CD14-positive monocyte (primary cell): ENCODE measurements around the gene PPP1R10. TPM values are rescaled to one million over a fixed set of nuclear protein-coding genes. Genes with fewer than 3 reads are reported as not detected.

Experiments used
- DNase-seq, 3 donors: peaks; one replicate each; pipeline ENCODE4 v3.0.0-alpha.2; 2011 to 2022
- H2AFZ ChIP-seq: 2 replicates; pipeline ENCODE4 v1.6.0; 2012; ENCODE audit warnings: mild to moderate bottlenecking, low read depth, low read length, inconsistent platforms; ENCODE audit not compliant: insufficient read depth, poor library complexity, severe bottlenecking
- H3K27ac ChIP-seq, 2 donors: 1 replicate in 1 of 2; 2 replicates in 1 of 2; pipeline ENCODE4 v1.5.1; 2012 to 2013; ENCODE audit warnings: low read length in 2 of 2, control low read depth in 1 of 2, inconsistent platforms in 1 of 2, low read depth in 1 of 2, mild to moderate bottlenecking in 1 of 2
- H3K27me3 ChIP-seq, 2 donors: one replicate each; pipeline versions ENCODE4 v1.6.0 to v1.6.1; 2011 to 2013; ENCODE audit warnings: low read length in 2 of 2; ENCODE audit not compliant: control insufficient read depth in 2 of 2, insufficient read depth in 2 of 2
- H3K36me3 ChIP-seq, 2 donors: replicated peaks in 1 of 2; 1 replicate in 1 of 2; 2 replicates in 1 of 2; pipeline versions ENCODE4 v1.5.1 to v1.6.1; 2012 to 2013; ENCODE audit warnings: low read length in 2 of 2, control low read depth in 1 of 2, inconsistent platforms in 1 of 2, mild to moderate bottlenecking in 1 of 2; ENCODE audit not compliant: insufficient read depth in 2 of 2, control insufficient read depth in 1 of 2
- H3K4me1 ChIP-seq, 2 donors: 1 replicate in 1 of 2; 2 replicates in 1 of 2; pipeline versions ENCODE4 v1.5.1 to v1.6.1; 2012 to 2013; ENCODE audit warnings: low read length in 2 of 2, control low read depth in 1 of 2, inconsistent platforms in 1 of 2, mild to moderate bottlenecking in 1 of 2, moderate library complexity in 1 of 2; ENCODE audit not compliant: insufficient read depth in 2 of 2, control insufficient read depth in 1 of 2
- H3K4me2 ChIP-seq: replicated peaks from 2 replicates; pipeline ENCODE3; 2012; ENCODE audit warnings: low read length, moderate library complexity, mild to moderate bottlenecking; ENCODE audit not compliant: poor library complexity, severe bottlenecking; ENCODE audit errors: extremely low read depth
- H3K4me3 ChIP-seq, 3 experiments: fragments of 200-600 bp in 1 of 3; sonication (generic) in 1 of 3; replicated peaks in 1 of 3; 1 replicate in 2 of 3; 2 replicates in 1 of 3; pipeline ENCODE4 v1.5.1; 2011 to 2013; ENCODE audit warnings: low read length in 3 of 3, mild to moderate bottlenecking in 3 of 3, control low read depth in 2 of 3, low read depth in 2 of 3, inconsistent platforms in 1 of 3, moderate library complexity in 1 of 3
- H3K79me2 ChIP-seq: 2 replicates; pipeline ENCODE4 v1.6.0; 2012; ENCODE audit warnings: mild to moderate bottlenecking, control low read depth, inconsistent platforms, low read length, moderate library complexity; ENCODE audit not compliant: insufficient read depth
- H3K9ac ChIP-seq: 2 replicates; pipeline ENCODE4 v1.6.0; 2017; ENCODE audit warnings: low read length, mild to moderate bottlenecking; ENCODE audit not compliant: insufficient read depth, poor library complexity, severe bottlenecking
- H3K9me3 ChIP-seq, 2 donors: replicated peaks in 1 of 2; 1 replicate in 1 of 2; 2 replicates in 1 of 2; pipeline versions ENCODE4 v1.5.1 to v1.6.1; 2012 to 2013; ENCODE audit warnings: low read length in 2 of 2, control low read depth in 1 of 2; ENCODE audit not compliant: control insufficient read depth in 1 of 2, insufficient read depth in 1 of 2
- H4K20me1 ChIP-seq: 2 replicates; pipeline ENCODE4 v1.6.0; 2012; ENCODE audit warnings: mild to moderate bottlenecking, low read length, control low read depth, moderate library complexity; ENCODE audit not compliant: insufficient read depth
- H3K27ac Mint-ChIP-seq, 7 donors: one replicate each; pipeline ENCODE4 v1.8.0; 2020; ENCODE audit warnings: mild to moderate bottlenecking in 7 of 7, mixed read lengths in 7 of 7, moderate library complexity in 6 of 7, inconsistent platforms in 2 of 7
- H3K27me3 Mint-ChIP-seq, 3 donors: one replicate each; pipeline ENCODE4 v1.8.0; 2021 to 2022; ENCODE audit warnings: low read depth in 3 of 3, mild to moderate bottlenecking in 3 of 3, mixed read lengths in 3 of 3, moderate library complexity in 3 of 3, inconsistent platforms in 1 of 3
- H3K36me3 Mint-ChIP-seq, 2 donors: one replicate each; pipeline ENCODE4 v1.8.0; 2020; ENCODE audit warnings: mixed read lengths in 2 of 2, inconsistent platforms in 1 of 2, mild to moderate bottlenecking in 1 of 2
- H3K4me1 Mint-ChIP-seq: one replicate; pipeline ENCODE4 v1.8.0; 2020; ENCODE audit warnings: mild to moderate bottlenecking, mixed read lengths
- H3K4me3 Mint-ChIP-seq, 2 donors: one replicate each; pipeline ENCODE4 v1.8.0; 2020; ENCODE audit warnings: mild to moderate bottlenecking in 2 of 2, mixed read lengths in 2 of 2, moderate library complexity in 1 of 2
- H3K9me3 Mint-ChIP-seq, 7 donors: one replicate each; pipeline ENCODE4 v1.8.0; 2020 to 2022; ENCODE audit warnings: mixed read lengths in 7 of 7, mild to moderate bottlenecking in 6 of 7, moderate library complexity in 6 of 7, inconsistent platforms in 2 of 7
- WGBS: methylation state at CpG from one replicate; pipeline ENCODE4 v1.1.5; 2013; ENCODE audit warnings: missing lambda C conversion rate; ENCODE audit not compliant: insufficient coverage; 5-methylcytosine and 5-hydroxymethylcytosine counted together
- intact Hi-C, 2 donors: fragments of 100-400 bp; cut with micrococcal nuclease; formaldehyde crosslinking; loops; one replicate each; pipeline versions ENCODE4 v1.15.0 to v1.15.1; 2023
- polyA plus RNA-seq, 3 donors: library from polyadenylated mRNA; depleted of rRNA in 1 of 3; unstranded in 2 of 3; stranded (reverse) in 1 of 3; fragments of 300-500 nt in 2 of 3; fragments of >200 nt in 1 of 3; fragmentation: Illumina TruSeq in 2 of 3; gene quantifications; 1 replicate in 2 of 3; 2 replicates in 1 of 3; pipeline ENCODE4 v1.2.3, GENCODE V29; 2012 to 2021
- TF ChIP-seq, protein P1 (sequence below): fragments of 200-600 bp; IDR thresholded peaks from one replicate; pipeline ENCODE4 v1.8.0; 2022; ENCODE audit warnings: antibody characterized with exemption, mild to moderate bottlenecking

Gene PPP1R10
- polyA plus RNA-seq, 3 donors, result 9.5 to 18.3 (median 16.4) TPM

DNA sequence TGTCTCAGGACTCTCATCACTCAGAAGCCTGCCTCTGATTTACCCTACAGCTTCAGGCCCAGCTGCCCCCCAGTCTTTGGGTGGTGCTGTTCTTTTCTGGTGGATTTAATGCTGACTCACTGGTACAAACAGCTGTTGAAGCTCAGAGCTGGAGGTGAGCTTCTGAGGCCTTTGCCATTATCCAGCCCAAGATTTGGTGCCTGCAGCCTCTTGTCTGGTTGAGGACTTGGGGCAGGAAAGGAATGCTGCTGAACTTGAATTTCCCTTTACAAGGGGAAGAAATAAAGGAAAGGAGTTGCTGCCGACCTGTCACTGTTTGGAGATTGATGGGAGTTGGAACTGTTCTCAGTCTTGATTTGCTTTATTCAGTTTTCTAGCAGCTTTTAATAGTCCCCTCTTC is 26.0 kb downstream of the PPP1R10 start:
- intact Hi-C loops, result loop anchor here in 1 of 2 donors (10.0 kb wide), 1 partner anchor 46 kb away; no protein-coding TSS in a partner anchor
- no peak overlapping the region for H3K4me2 ChIP-seq
- no peaks in the 10 kb centered on the region for H3K9me3 ChIP-seq
- no peak for DNase-seq
- no peak overlapping the region for H2AFZ ChIP-seq
- no CpG with 5 or more reads among the region's 1 CpG for WGBS
- Mint-ChIP-seq H3K27ac (peak overlapping the region in 2 of 7 donors; percentile 38 to 46), H3K4me1 (no peaks in the 10 kb centered on the region), H3K27me3 (peaks cover 0 to 2% (median 2%) of the 10 kb centered on the region in 3 donors), H3K36me3 (peaks cover 67 to 94% of the 10 kb centered on the region in 2 donors), H3K4me3 (no peak overlapping the region), H3K9me3 (peaks cover 0 to 2% (median 0%) of the 10 kb centered on the region in 7 donors)
- H3K79me2 ChIP-seq, result no peaks in the 10 kb centered on the region
- no peaks in the 10 kb centered on the region for H3K27me3 ChIP-seq
- peaks cover 31% of the 10 kb centered on the region for H4K20me1 ChIP-seq
- TF ChIP-seq, protein P1, sequence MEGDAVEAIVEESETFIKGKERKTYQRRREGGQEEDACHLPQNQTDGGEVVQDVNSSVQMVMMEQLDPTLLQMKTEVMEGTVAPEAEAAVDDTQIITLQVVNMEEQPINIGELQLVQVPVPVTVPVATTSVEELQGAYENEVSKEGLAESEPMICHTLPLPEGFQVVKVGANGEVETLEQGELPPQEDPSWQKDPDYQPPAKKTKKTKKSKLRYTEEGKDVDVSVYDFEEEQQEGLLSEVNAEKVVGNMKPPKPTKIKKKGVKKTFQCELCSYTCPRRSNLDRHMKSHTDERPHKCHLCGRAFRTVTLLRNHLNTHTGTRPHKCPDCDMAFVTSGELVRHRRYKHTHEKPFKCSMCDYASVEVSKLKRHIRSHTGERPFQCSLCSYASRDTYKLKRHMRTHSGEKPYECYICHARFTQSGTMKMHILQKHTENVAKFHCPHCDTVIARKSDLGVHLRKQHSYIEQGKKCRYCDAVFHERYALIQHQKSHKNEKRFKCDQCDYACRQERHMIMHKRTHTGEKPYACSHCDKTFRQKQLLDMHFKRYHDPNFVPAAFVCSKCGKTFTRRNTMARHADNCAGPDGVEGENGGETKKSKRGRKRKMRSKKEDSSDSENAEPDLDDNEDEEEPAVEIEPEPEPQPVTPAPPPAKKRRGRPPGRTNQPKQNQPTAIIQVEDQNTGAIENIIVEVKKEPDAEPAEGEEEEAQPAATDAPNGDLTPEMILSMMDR, result no peak
- no peak overlapping the region for H3K4me3 ChIP-seq
- H3K4me1 ChIP-seq, result no peaks in the 10 kb centered on the region
- H3K27ac ChIP-seq, result peak overlapping the region in 1 of 2 donors; percentile 45
- peaks cover 62 to 92% of the 10 kb centered on the region in 2 donors for H3K36me3 ChIP-seq
- H3K9ac ChIP-seq, result no peak overlapping the region

DNA sequence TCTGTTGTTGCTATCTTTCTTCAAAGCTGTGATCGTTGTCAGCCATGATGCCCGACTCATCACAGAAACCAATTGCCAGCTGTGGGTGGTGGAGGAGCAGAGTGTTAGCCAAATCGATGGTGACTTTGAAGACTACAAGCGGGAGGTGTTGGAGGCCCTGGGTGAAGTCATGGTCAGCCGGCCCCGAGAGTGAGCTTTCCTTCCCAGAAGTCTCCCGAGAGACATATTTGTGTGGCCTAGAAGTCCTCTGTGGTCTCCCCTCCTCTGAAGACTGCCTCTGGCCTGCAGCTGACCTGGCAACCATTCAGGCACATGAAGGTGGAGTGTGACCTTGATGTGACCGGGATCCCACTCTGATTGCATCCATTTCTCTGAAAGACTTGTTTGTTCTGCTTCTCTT is 26.5 kb downstream of the PPP1R10 start:
- TF ChIP-seq, protein P1, result no peak
- no peaks in the 10 kb centered on the region for H3K79me2 ChIP-seq
- no peaks in the 10 kb centered on the region for H3K27me3 ChIP-seq
- Mint-ChIP-seq H3K4me1 (no peaks in the 10 kb centered on the region), H3K4me3 (no peak overlapping the region), H3K27me3 (peaks cover 0 to 2% (median 2%) of the 10 kb centered on the region in 3 donors), H3K27ac (peak overlapping the region in 1 of 7 donors; percentile 42), H3K36me3 (peaks cover 72 to 97% of the 10 kb centered on the region in 2 donors), H3K9me3 (peaks cover 0 to 2% (median 0%) of the 10 kb centered on the region in 7 donors)
- DNase-seq, result no peak
- H3K4me3 ChIP-seq, result no peak overlapping the region
- intact Hi-C loops, result loop anchor here in 1 of 2 donors (10.0 kb wide), 1 partner anchor 46 kb away; no protein-coding TSS in a partner anchor
- peak overlapping the region in 1 of 2 donors; percentile 45 for H3K27ac ChIP-seq
- H3K9me3 ChIP-seq, result no peaks in the 10 kb centered on the region
- no peak overlapping the region for H2AFZ ChIP-seq
- H3K36me3 ChIP-seq, result peaks cover 67 to 96% of the 10 kb centered on the region in 2 donors
- no peak overlapping the region for H3K4me2 ChIP-seq
- WGBS, result 100% methylated on average over 6 of the region's 8 CpGs
- H3K4me1 ChIP-seq, result no peaks in the 10 kb centered on the region
- no peak overlapping the region for H3K9ac ChIP-seq
- H4K20me1 ChIP-seq, result peaks cover 31% of the 10 kb centered on the region
